Effector memory CD4-positive, alpha-beta T cell (primary cell): ENCODE data around the gene ATP13A3.
"Not testable (repeated sequence)": the region's sequence is repeated elsewhere in the genome, so short reads cannot be mapped to it uniquely, and the experiment has no call there.

Source experiments
- DNase-seq, 3 donors: peaks; one replicate each; pipeline ENCODE4 v3.0.0-alpha.2; 2020
- H3K27ac ChIP-seq: 2 replicates; pipeline ENCODE4 v1.7.0; 2013; ENCODE audit warnings: mild to moderate bottlenecking, low read length, moderate library complexity; ENCODE audit not compliant: insufficient read depth, poor library complexity, severe bottlenecking
- H3K27me3 ChIP-seq: replicated peaks from 2 replicates; pipeline ENCODE4 v1.7.0; 2013; ENCODE audit warnings: mild to moderate bottlenecking, low read length; ENCODE audit not compliant: insufficient read depth, control insufficient read depth, poor library complexity, severe bottlenecking
- H3K36me3 ChIP-seq: 2 replicates; pipeline ENCODE4 v1.7.0; 2013; ENCODE audit warnings: mild to moderate bottlenecking, low read length, moderate library complexity; ENCODE audit not compliant: control insufficient read depth, insufficient read depth
- H3K4me1 ChIP-seq: 2 replicates; pipeline ENCODE4 v1.7.0; 2013; ENCODE audit warnings: low read length, mild to moderate bottlenecking; ENCODE audit not compliant: control insufficient read depth, insufficient read depth, poor library complexity, severe bottlenecking
- H3K4me3 ChIP-seq: 2 replicates; pipeline ENCODE4 v1.7.0; 2013; ENCODE audit warnings: low read length, low read depth, mild to moderate bottlenecking; ENCODE audit not compliant: insufficient read depth, poor library complexity, severe bottlenecking
- H3K9me3 ChIP-seq: 2 replicates; pipeline ENCODE4 v1.7.0; 2013; ENCODE audit warnings: mild to moderate bottlenecking, low read length, moderate library complexity; ENCODE audit not compliant: control insufficient read depth

The ATP13A3 gene

DNA sequence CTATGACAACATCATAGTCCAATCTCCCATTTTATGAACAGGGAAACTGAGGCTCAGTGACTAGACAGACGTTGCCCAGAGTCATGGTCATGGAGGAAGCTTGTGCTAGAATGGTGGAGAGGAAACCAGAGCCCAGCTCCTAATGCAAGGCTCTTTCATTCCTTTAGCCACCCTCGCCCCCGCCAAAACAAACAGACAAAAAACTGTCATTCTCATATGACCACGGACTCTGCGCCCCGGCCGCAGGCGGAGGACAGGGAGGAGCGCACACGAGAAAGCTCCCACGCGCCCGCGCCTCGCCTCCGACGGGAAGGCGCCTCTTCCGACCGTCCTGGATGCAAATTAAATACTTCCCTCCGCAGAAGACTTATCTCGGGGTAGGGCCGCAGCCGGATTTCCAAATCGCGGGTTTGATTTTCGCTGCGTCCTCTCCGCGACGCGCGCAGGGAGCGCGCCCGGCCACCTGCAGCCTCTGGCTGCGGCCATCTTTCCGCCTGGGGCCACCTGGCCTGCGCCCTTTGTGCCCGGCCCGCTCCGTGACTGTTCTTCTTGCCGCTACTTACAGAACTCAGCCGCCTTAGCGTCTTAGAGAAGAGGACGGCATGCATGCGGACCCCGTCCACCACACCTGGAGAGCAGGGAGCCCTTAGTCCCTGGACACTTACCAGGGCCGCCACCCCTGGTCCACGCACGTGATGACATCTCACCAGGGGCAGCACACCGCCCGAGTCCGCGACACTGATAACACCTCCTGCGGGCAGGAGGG is 670 bp upstream of the ATP13A3 start:
- Histone ChIP-seq H3K27me3 (no peaks in the 10 kb centered on the region), H3K27ac (peak overlapping the region; percentile 66), H3K4me1 (peaks cover 4% of the 10 kb centered on the region), H3K36me3 (no peaks in the 10 kb centered on the region), H3K4me3 (peak overlapping the region; percentile 77), H3K9me3 (no peaks in the 10 kb centered on the region)
- DNase-seq, result peak in 2 of 3 donors; percentile 2 to 17

DNA sequence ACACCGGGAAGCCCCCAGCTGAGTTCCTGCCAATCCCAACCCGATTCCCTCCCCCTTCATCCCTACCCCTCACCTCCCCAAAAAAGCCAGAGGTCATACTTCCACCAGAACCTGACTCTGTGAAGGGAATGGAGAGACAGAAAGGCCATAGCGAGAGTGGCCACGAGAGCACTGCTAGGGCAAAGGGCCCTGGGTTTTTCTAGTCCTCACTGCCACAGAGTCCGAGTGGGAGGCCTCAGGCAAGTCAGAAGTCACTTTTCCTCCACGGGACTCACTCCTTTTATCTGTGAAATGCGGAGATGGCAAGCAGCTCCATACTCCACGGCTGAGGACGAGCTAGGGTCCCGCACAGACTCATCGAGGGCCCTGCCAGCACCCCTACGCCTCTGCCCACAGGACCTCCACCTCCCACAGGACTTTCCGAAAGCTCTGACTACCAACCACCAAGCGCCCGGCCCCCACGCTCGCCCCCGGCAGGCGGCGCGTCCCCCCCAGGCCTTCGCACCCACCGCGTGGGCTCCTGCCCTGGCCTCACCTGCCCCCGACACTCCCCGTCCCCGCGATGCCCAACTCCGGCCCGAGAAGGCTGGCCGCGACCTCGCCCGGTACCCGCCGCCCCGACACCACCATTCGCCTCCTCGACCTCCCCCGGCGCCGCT is 792 bp downstream of the ATP13A3 start:
- Histone ChIP-seq H3K27me3 (no peaks in the 10 kb centered on the region), H3K9me3 (no peaks in the 10 kb centered on the region), H3K4me1 (peaks cover 4% of the 10 kb centered on the region), H3K27ac (peak overlapping the region; percentile 66), H3K4me3 (peak overlapping the region; percentile 63), H3K36me3 (no peaks in the 10 kb centered on the region)
- DNase-seq, result peak; percentile 32 to 43 (median 38)

DNA sequence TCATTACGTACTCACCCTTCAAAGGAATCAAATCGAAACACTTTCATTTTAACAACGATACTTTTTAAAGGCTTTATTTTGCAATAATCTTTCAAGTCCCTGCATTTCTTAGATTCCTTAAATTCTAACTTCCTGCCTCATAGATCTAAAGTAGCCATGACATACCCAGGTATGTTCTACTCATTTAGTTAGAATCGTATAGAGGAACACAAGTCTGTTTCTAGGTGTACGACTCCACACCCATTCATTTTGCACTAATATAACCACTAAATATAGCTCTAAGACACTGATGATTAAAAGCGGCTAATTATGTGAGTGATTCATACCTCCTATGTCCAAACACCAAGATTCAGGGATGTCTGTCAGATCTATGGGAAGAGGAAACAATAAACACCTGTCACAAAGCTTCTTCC is 1.3 kb downstream of the ATP13A3 start:
- H3K27me3 ChIP-seq, result no peaks in the 10 kb centered on the region
- H3K9me3 ChIP-seq, result no peaks in the 10 kb centered on the region
- no peak for DNase-seq
- peaks cover 4% of the 10 kb centered on the region for H3K4me1 ChIP-seq
- H3K4me3 ChIP-seq, result peak overlapping the region; percentile 63
- no peaks in the 10 kb centered on the region for H3K36me3 ChIP-seq
- peak overlapping the region; percentile 66 for H3K27ac ChIP-seq

DNA sequence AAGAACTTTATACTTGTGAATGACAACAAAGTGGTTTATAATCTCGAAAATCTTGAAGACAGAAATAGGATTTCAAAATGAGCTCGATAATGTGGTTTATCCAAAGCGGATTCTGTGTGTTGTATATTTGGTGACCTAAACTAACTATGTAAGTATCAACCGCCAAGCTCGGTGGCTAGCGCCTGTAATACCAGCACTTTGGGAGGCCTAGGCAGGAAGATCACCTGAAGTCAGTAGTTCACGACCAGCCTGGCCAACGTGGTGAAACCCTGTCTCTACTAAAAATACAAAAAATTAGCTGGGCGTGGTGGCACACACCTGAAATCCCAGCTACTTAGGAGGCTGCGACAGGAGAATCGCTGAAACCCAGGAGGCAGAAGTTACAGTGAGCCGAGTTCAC is 2.2 kb downstream of the ATP13A3 start:
- Histone ChIP-seq H3K4me3 (peak overlapping the region; percentile 63), H3K36me3 (no peaks in the 10 kb centered on the region)

DNA sequence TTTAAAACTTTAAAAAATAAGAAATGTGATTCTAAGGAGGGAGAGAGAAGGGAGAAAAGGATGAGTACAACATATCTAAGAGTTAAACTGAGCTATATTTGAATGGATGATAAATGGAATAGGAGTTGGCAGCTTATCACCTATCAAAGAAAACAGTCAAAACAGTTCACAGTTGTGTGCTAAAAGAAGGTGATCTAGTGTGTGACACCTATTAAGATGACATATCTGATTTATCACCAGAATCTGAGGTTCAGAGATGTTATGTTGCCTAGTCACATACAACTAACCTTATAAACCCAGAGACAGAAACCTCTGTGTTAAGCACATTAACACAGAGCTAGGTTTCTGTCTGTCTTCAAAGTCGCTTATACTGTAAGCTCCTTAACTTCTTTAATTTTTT is 3.0 kb downstream of the ATP13A3 start:
- H3K4me1 ChIP-seq, result peaks cover 4% of the 10 kb centered on the region
- no peak overlapping the region for H3K4me3 ChIP-seq
- no peaks in the 10 kb centered on the region for H3K27me3 ChIP-seq
- H3K9me3 ChIP-seq, result no peaks in the 10 kb centered on the region
- no peaks in the 10 kb centered on the region for H3K36me3 ChIP-seq
- no peak overlapping the region for H3K27ac ChIP-seq
- no peak for DNase-seq

More for the DNA sequence above, 2.2 kb downstream of the ATP13A3 start:
- Histone ChIP-seq H3K4me1 (peaks cover 4% of the 10 kb centered on the region), H3K9me3 (no peaks in the 10 kb centered on the region), H3K27ac (no peak overlapping the region), H3K27me3 (no peaks in the 10 kb centered on the region)
- DNase-seq, result no peak

DNA sequence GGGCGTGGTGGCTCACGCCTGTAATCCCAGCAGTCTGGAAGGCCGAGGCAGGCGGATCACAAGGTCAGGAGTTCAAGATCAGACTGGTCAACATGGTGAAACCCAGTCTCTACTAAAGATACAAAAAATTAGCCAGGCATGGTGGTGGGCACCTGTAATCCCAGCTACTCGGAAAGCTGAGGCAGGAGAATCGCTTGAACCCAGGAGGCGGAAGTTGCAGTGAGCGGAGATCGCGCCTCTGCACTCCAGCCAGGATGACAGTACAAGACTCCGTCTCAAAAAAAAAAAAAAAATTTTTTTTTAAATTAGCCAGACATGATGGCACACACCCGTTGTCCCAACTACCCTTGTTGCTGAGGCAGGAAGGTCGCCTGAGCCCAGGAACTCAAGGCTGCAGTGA is 4.0 kb downstream of the ATP13A3 start:
- H3K36me3 ChIP-seq, H3K4me1 ChIP-seq, DNase-seq, H3K27ac ChIP-seq, H3K27me3 ChIP-seq, H3K4me3 ChIP-seq, H3K9me3 ChIP-seq: not testable (repeated sequence)

DNA sequence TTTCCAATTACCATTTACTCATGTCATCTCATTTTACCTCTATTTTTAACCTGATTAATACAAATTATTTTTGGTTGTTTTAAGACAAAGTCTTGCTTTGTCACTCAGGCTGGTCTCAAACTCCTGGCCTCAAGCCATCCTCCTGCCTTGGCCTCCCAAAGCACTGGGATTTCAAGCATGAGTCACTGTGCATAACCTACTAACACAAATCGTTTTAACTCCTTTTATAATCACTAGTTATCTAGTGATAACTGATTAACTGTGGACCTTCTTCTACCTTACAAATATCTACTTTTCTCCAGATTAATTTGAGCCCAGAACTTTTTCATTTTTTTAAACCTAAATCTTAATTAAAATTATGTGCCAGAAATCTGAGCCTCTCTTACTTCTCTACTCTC is 4.6 kb downstream of the ATP13A3 start:
- peaks cover 4% of the 10 kb centered on the region for H3K4me1 ChIP-seq
- H3K27ac ChIP-seq, result no peak overlapping the region
- DNase-seq, result no peak
- no peak overlapping the region for H3K4me3 ChIP-seq
- H3K36me3 ChIP-seq, result no peaks in the 10 kb centered on the region
- no peaks in the 10 kb centered on the region for H3K9me3 ChIP-seq
- H3K27me3 ChIP-seq, result no peaks in the 10 kb centered on the region

DNA sequence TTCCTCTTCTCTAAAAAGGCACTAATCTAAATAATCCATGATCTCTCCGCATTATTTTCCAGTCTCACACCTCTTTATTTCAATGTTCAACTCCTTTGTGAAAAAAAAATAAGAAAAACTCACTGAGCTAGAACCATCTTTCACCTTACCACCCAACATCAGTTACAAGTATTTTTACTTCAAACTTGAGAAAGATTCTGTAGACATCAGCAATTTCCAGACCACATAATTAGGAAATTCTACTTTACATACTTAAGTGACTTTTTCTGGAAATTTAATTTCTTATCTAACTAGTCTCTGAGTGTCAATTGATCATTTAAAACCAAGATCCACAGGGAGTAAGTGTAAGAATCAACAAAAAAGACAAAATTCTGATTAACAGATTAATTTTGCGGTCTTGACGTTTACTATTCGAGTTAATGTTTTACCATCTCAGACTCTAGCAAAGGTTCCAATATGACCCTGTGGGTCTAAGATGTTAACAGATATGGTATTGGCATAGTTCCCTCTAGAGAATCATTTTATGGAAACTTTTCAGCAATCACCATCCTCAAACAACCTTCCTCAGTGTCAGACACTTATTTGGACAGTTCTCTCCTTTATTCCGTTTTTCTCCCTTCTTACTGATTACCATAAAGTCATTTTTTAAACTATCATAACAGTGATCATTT is 5.1 kb downstream of the ATP13A3 start:
- Histone ChIP-seq H3K4me3 (no peak overlapping the region), H3K9me3 (no peaks in the 10 kb centered on the region), H3K27ac (no peak overlapping the region), H3K27me3 (no peaks in the 10 kb centered on the region), H3K36me3 (no peaks in the 10 kb centered on the region), H3K4me1 (peaks cover 4% of the 10 kb centered on the region)
- DNase-seq, result no peak

DNA sequence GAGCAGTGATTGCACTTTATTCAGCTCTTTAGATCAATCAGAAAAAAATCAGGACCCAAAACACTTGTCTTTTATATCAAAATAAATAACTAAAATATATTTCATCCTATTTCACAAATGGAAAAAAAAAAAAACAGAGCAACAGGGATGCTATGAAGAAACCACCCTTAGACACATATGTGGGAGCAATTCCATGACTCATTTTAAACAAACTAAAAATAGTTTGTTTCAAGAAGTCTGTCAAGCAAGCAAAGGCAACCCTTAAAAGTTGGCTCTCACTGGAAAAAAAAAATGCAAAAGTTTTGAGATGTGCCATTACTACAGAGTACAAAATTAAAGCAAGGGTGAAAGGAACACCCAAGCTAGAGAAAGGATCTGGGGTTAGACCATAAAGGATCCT is 5.7 kb downstream of the ATP13A3 start:
- H3K4me3 ChIP-seq, result no peak overlapping the region
- H3K9me3 ChIP-seq, result no peaks in the 10 kb centered on the region
- peaks cover 4% of the 10 kb centered on the region for H3K4me1 ChIP-seq
- H3K27ac ChIP-seq, result no peak overlapping the region
- no peaks in the 10 kb centered on the region for H3K27me3 ChIP-seq
- no peak for DNase-seq
- no peaks in the 10 kb centered on the region for H3K36me3 ChIP-seq

DNA sequence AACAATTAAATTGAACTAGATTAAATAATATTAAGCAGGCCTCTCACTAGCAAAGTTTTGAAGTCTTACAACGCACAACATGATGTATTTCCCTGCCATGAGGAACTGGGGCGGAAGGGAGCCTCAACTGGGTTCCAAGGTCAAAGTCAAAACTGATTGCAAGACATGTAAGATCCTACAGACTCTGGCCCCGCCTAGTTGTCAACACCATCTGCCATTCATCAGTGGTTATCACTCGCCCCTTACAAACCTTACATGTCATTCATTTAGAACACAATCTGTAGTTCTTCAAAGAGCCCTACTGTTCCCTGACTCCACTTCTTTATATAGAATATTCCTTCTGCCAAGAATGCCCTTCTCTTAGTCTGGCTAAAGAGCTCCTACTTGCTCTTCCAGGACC is 10.0 kb downstream of the ATP13A3 start:
- no peaks in the 10 kb centered on the region for H3K36me3 ChIP-seq
- no peaks in the 10 kb centered on the region for H3K9me3 ChIP-seq
- H3K27ac ChIP-seq, result no peak overlapping the region
- no peak for DNase-seq
- H3K4me3 ChIP-seq, result no peak overlapping the region
- no peaks in the 10 kb centered on the region for H3K27me3 ChIP-seq
- no peaks in the 10 kb centered on the region for H3K4me1 ChIP-seq
